HG02763 (cell line): ENCODE measurements around the gene PPP1R37.

Source experiments
- ATAC-seq: cut with Tn5 transposase; IDR thresholded peaks from one replicate; pipeline ENCODE4 v1.9.1; 2021; ENCODE audit warnings: mild to moderate bottlenecking, moderate library complexity; ENCODE audit not compliant: unreplicated experiment

The PPP1R37 gene

DNA sequence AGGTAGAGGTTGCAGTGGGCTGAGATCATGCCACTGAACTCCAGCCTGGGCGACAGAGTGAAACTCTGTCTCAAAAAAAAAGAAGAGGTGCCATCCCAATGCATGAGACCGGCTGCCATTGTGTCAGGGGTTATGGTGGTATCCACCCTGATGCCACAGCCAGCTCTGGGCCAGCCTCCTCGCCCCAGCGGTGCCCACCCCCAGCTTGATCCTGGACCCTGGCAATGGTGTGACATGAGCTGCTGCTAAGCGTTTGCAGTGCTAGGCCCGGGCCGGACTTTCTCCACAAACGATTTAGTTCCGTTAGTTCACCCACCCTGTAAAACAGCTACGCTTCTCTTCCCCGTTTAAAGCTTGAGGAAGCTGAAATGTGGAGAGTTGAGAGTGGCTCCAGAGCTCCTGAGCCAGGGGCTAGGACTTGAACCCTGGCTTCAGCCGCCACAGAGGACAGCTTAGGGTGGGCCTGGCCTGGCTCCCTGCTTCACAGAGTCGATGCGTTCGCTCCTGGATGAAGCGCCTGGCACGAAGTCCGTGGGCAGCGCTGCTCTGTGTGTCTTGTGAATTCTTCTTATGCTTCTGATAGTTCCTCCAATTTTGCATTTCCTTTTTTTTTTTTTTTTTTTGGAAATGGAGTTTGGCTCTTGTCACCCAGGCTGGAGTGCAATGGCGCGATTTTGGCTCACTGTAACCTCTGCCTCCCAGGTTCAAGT lies 42.4 kb downstream of the PPP1R37 start:
- ATAC-seq = no peak

DNA sequence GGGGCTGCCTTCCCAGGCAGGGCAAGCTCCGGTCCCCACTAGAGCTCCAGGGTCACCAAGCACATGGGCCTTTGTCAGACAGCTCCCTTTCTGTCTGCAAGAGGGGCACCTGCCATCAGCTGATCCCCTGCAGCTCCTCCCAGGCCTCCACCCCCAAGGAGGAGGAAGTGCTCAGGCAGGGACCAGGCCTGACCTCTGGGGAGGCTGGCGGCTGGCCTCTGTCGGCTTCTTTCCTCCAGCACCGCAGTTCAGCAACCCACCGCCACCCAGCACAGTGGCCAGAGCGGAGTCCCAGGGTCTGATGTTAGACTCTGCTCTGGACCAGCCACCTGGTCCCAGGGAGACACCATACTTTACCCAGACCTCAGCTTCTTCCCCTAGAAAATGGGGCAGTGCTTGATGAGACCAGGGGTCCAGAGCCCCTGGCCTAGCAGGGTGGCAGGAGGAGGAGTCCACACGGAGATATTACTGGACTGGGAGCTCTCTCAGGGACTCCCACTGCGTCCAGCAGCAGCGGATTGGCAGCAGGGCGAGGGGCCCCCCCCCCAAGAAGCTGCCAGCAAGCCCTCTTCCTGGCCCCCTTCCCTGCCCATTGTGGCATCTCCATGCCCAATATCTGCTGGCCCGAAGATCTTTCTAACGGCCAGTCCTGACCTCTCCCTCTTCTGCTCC lies 43.7 kb downstream of the PPP1R37 start:
- no peak for ATAC-seq

- peak; percentile 69 for ATAC-seq
Measured at GRCh38 chr19:45137179-45137761, 44.3 kb downstream of the PPP1R37 start.

- no peak for ATAC-seq
Measured at GRCh38 chr19:45138303-45138751, 45.3 kb downstream of the PPP1R37 start.

DNA sequence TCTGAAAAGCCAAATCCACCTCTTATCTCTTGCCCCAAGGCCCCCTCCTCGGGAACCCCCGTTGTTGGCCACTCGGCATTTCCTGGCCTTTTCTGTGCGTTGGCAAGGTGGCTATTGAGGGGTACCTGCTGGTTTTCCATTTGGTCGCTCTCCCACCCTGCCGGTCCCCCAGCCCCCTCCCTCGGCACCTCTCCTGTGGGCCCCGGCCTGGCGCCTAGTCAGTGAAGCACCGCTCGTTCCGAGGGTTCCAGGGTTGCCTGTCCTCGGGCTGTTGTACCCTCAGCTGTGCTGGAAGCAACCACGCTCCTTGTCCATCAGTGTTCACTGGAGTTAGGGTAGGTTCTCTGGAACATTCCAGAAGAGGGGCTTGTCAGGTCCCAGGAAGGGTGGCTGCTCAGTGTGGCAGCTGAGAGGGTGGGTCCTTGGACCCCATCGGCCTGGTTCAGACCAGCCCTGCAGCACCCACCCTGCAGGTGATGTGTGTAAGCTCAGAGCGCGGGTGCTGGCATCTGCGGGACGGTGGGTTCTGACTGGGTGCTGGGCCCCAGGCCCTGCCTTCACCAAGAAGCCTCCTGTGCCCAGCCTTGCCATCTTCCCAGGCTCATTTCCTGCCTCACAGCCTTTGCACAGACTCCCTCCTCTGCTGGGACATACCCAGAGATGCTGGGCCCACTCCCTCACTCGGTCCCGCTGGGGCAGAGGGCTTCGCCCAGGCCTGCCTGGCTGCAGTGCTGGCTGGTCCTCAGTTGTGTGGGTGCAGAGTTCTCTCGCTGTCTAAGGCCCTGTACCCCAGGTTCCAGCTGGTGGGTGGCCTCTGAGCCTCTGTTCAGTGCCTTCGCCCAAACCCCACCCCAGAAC lies 46.5 kb downstream of the PPP1R37 start:
- no peak for ATAC-seq

DNA sequence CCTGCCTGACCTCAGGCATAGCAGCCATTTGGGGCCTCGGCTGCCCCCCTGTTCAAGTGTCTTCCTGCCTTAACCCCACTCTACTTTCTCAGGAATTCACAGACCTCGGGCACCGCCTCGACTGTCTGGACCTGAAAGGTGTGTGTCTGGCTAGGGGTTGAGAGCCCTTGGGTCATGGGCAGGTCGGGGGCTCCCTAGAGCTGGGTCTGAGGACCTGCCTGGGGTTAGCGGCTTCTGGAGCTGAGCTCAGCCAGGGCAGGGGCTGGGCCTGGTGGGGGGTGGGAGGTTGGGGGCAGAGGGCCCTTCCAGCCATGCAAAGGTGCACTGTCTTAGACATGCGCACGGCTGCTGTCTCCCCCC lies 47.1 kb downstream of the PPP1R37 start:
- ATAC-seq = no peak

- ATAC-seq = no peak
Measured at GRCh38 chr19:45140533-45140932, 47.6 kb downstream of the PPP1R37 start.

DNA sequence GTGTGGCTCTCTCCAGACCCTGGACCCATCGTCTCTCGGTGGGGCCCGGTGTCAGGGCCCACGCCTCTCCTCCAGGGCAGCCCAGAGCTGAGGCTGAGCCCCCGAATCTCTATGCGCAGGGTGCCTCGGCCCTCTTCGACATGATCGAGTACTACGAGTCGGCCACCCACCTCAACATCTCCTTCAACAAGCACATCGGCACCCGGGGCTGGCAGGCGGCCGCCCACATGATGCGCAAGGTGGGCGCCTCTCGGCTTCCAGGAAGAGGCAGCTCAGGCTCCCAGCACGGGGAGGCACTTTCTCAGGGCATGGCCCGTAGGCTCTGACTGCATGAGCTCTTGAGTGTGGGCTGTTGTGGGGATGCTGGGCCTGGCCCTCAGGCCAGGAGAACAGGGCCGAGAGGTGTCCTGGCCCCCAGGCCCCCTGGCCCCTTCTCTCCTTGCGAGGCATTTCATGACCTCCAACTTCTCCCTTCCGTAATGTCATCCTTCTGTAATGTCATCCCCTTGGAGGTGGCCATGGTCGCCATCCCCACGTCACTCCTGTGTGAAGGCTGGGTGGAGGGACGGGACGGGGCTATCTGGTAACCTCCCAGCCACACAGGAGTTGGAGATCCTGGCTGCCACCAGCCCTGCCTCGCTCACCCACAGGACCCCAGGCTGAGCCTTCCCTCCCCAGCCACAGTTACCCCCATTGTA lies 48.4 kb downstream of the PPP1R37 start:
- ATAC-seq = no peak

- no peak for ATAC-seq
Measured at GRCh38 chr19:45142016-45142725, 49.2 kb downstream of the PPP1R37 start.

GRCh38 chr19:45142726-45143110 lies 49.7 kb downstream of the PPP1R37 start:
- no peak for ATAC-seq

DNA sequence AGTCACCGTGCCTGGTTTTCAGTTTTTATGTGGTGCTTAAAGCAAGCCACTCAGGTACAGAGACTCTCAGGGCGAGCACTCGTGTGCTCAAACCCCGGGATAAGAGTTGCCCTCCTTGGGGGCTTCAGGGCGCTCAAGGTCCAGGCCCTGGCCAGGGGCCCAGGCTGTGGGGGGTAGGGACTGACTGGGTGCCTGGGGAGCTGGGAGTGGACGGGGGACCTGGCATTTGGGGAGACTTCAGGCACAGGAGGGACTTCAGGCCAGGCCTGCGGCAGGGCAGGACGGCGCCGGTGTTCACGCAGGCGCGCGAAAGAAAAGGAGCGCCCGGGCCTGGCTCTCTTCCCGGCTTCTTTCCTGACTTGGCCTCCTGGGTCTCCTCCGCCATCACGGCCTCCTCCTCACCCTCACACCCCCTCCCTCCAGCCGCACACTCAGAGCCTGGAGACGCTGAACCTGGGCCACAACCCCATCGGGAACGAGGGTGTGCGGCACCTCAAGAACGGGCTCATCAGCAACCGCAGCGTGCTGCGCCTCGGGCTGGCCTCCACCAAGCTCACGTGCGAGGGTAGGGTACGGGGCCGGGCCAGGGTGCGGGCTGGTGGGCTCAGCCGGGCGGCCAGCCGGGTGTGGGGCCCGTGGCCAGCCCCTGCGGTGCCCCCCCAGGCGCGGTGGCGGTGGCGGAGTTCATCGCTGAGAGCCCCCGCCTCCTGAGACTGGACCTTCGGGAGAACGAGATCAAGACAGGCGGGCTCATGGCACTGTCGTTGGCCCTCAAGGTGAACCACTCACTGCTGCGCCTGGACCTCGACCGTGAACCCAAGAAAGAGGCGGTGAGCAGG lies 51.7 kb downstream of the PPP1R37 start:
- ATAC-seq = no peak

DNA sequence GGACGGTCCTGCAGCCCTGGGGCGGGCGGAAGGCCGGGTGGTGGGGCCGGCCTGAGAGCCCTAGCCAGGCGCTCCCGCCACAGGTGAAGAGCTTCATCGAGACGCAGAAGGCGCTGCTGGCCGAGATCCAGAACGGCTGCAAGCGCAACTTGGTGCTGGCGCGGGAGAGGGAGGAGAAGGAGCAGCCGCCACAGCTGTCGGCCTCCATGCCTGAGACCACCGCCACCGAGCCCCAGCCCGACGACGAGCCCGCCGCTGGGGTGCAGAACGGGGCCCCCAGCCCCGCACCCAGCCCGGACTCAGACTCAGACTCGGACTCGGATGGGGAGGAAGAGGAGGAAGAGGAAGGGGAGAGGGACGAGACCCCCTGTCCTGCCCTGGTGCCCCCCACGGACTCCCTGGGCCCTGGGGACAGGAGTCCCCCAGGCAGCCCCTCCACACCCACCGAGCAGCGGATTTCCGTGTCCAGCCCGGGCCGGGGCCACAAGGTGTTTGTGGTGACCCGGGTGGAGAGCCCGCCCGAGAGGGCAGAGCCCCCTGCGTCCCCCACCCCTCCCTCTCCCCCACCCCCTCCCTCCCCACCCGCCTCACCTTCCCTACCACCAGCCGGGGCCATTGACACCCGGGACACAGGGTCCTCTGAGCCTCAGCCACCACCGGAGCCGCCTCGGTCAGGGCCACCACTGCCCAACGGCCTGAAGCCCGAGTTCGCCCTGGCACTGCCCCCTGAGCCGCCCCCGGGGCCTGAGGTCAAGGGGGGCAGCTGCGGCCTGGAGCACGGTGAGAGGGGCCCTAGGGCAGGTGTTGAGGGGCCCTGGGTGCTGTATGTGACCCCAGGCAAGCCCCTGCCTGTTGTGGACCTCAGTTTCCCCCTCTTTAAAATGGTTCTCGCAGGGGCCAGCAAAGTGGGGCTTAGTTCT lies 52.6 kb downstream of the PPP1R37 start:
- no peak for ATAC-seq

- no peak for ATAC-seq
Measured at GRCh38 chr19:45146251-45146650, 53.3 kb downstream of the PPP1R37 start.

DNA sequence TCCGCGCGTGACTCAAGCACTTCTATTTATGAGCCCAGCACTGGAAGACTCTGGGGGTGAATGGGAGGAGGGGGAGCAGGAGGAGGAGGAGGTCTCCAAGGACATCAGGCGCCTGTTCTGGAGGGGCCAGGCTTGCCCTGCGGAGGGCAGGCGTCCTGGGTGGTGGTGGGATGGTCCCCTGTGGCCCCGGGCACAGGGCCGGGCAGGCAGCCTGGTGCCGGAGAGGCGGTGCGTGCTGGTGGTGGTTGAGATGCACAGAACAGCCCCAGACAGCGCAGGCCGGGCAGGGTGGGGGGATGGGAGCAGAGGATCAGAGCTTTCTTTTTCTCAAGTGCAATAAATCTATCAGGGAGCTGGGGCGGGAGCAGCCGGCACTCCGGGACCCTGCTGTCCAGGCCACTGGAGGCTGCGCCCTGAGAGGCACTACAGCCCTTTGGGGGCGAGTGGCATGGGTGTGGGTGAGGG lies 53.8 kb downstream of the PPP1R37 start:
- no peak for ATAC-seq

DNA sequence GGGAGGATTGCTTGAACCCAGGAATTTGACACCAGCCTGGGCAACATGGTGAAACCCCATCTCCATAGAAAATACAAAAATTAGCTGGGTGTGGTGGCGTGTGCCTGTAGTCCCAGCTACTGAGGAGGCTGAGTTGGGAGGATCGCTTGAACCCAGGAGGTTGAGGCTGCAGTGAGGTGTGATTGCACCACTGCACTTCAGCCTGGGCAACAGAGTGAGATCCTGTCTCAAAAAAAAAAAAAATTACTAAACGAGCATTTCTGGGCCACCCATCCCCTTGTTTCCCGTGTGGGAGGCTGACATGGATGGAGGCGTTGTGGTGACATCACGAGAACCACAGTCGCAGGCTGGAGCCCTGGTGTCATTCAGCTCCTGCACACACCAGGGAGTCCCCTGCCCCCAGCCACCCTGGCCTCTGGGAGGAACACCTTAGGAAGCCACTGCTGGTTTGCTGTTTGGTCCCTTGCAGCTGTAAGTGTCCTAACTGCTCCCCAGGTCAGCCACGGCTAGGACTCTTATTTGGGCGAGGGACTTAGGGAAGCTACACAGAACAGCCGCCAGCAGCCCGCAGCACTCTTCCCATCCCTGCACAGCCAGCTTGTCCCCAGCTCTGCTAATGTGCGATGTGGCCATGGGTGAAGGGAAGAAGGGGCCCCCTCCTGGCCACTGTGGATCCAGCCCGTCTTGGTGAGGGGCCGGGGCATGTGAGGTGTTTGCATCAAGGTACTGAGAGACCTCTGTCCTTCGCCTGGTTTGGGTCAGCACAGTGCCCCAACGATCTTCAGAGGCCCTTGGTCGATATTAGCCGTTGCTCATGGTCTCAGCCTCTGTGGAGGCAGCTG lies 55.1 kb downstream of the PPP1R37 start:
- ATAC-seq = no peak

GRCh38 chr19:45149129-45149528 lies 56.1 kb downstream of the PPP1R37 start:
- no peak for ATAC-seq

- ATAC-seq = no peak
Measured at GRCh38 chr19:45150180-45150579, 57.2 kb downstream of the PPP1R37 start.
